IMR-90 (cell line): Measurements from ENCODE around the gene CBX5. TPM values are rescaled to one million over a fixed set of nuclear protein-coding genes. Genes with fewer than 3 reads are reported as not detected.

ENCODE experiments used
- ATAC-seq: fragments of 200-7000 bp; cut with Tn5 transposase; 2 replicates; pipeline ENCODE4 v1.9.1; 2020; ENCODE audit warnings: low read depth, mild to moderate bottlenecking, moderate library complexity
- BruUV-seq: library from RNA; stranded (reverse); fragments of 400-500 nt; replicated peaks from 2 replicates; lab custom pipeline; 2021; lab: Mats Ljungman, UMichigan
- CTCF ChIA-PET: fragments of 300-600 bp; formaldehyde crosslinking; extraction: SDS; loops from one replicate; lab custom pipeline; 2021; ENCODE audit warnings: antibody characterized with exemption; lab: Yijun Ruan, JAX
- POLR2A ChIA-PET: fragments of 300-600 bp; sonication (Branson Sonifier 250); formaldehyde crosslinking; loops from one replicate; lab custom pipeline; 2022; ENCODE audit warnings: antibody characterized with exemption; ENCODE audit not compliant: unreplicated experiment; lab: Charles Lee
- DNase-seq: peaks from one replicate; pipeline ENCODE4 v3.0.0; 2013
- H2AFZ ChIP-seq: replicated peaks from 2 replicates; pipeline ENCODE3; 2013; ENCODE audit warnings: low read length, mild to moderate bottlenecking; ENCODE audit not compliant: poor library complexity
- H2AK5ac ChIP-seq: 2 replicates; pipeline ENCODE4 v1.6.1; 2013; ENCODE audit warnings: low read depth, low read length, inconsistent platforms
- H2AK9ac ChIP-seq: replicated peaks from 2 replicates; pipeline ENCODE3; 2013; ENCODE audit warnings: mild to moderate bottlenecking, low read depth, low read length, moderate library complexity; ENCODE audit not compliant: poor library complexity
- H2BK120ac ChIP-seq: 2 replicates; pipeline ENCODE4 v1.6.1; 2013; ENCODE audit warnings: low read depth, low read length, inconsistent platforms
- H2BK15ac ChIP-seq: 3 replicates; pipeline ENCODE4 v1.6.1; 2013; ENCODE audit warnings: low read depth, low read length, inconsistent platforms
- H2BK20ac ChIP-seq: 2 replicates; pipeline ENCODE4 v1.6.1; 2013; ENCODE audit warnings: low read depth, mild to moderate bottlenecking, inconsistent platforms, low read length, moderate library complexity
- H2BK5ac ChIP-seq: 2 replicates; pipeline ENCODE4 v1.6.1; 2013; ENCODE audit warnings: mild to moderate bottlenecking, low read depth, low read length, inconsistent platforms; ENCODE audit not compliant: poor library complexity, severe bottlenecking
- H3K14ac ChIP-seq: replicated peaks from 2 replicates; pipeline ENCODE4 v1.6.1; 2013; ENCODE audit warnings: low read depth, low read length, inconsistent platforms
- H3K18ac ChIP-seq: 2 replicates; pipeline ENCODE4 v1.6.1; 2013; ENCODE audit warnings: low read depth, low read length, control low read depth
- H3K23ac ChIP-seq: 2 replicates; pipeline ENCODE4 v1.6.1; 2013; ENCODE audit warnings: low read depth, low read length, inconsistent platforms
- H3K27ac ChIP-seq: 2 replicates; pipeline ENCODE4 v1.5.1; 2013; ENCODE audit warnings: mild to moderate bottlenecking, control low read depth, low read length; ENCODE audit not compliant: insufficient read depth
- H3K27me3 ChIP-seq: 2 replicates; pipeline ENCODE4 v1.6.1; 2013; ENCODE audit warnings: low read length; ENCODE audit not compliant: control insufficient read depth, insufficient read depth
- H3K36me3 ChIP-seq: 2 replicates; pipeline ENCODE4 v1.6.1; 2013; ENCODE audit warnings: low read length, mixed read lengths; ENCODE audit not compliant: control insufficient read depth, insufficient read depth
- H3K4ac ChIP-seq: 2 replicates; pipeline ENCODE4 v1.6.1; 2013; ENCODE audit warnings: low read depth, low read length, inconsistent platforms
- H3K4me1 ChIP-seq: 2 replicates; pipeline ENCODE4 v1.6.1; 2013; ENCODE audit warnings: low read length, mixed read lengths; ENCODE audit not compliant: control insufficient read depth, insufficient read depth
- H3K4me2 ChIP-seq: 2 replicates; pipeline ENCODE4 v1.6.1; 2013; ENCODE audit warnings: low read depth, mild to moderate bottlenecking, control low read depth, low read length, moderate library complexity
- H3K4me3 ChIP-seq: 2 replicates; pipeline ENCODE4 v1.5.1; 2013; ENCODE audit warnings: low read depth, mild to moderate bottlenecking, control low read depth, low read length, moderate library complexity; ENCODE audit not compliant: insufficient read depth
- H3K56ac ChIP-seq: 2 replicates; pipeline ENCODE4 v1.6.1; 2013; ENCODE audit warnings: low read length, inconsistent platforms; ENCODE audit not compliant: insufficient read depth; ENCODE audit errors: extremely low read depth
- H3K79me1 ChIP-seq, 2 experiments: 2 replicates each; pipeline ENCODE4 v1.6.1; 2013; ENCODE audit warnings: low read length in 2 of 2, inconsistent platforms in 1 of 2, low read depth in 1 of 2
- H3K9ac ChIP-seq: 2 replicates; pipeline ENCODE4 v1.6.1; 2013; ENCODE audit warnings: low read depth, low read length, control low read depth
- H3K9me1 ChIP-seq: 2 replicates; pipeline ENCODE4 v1.6.1; 2013; ENCODE audit warnings: low read length, inconsistent platforms; ENCODE audit not compliant: insufficient read depth
- H3K9me3 ChIP-seq: 2 replicates; pipeline ENCODE4 v1.6.1; 2013; ENCODE audit warnings: low read length; ENCODE audit not compliant: control insufficient read depth, insufficient read depth
- H4K20me1 ChIP-seq: 2 replicates; pipeline ENCODE4 v1.6.1; 2013; ENCODE audit warnings: low read length, inconsistent platforms; ENCODE audit not compliant: insufficient read depth
- H4K5ac ChIP-seq: 2 replicates; pipeline ENCODE4 v1.6.1; 2013; ENCODE audit warnings: mild to moderate bottlenecking, low read depth, low read length, control low read depth
- H4K8ac ChIP-seq, 2 experiments: 2 replicates each; pipeline ENCODE4 v1.6.1; 2013; ENCODE audit warnings: low read depth in 2 of 2, low read length in 2 of 2, control low read depth in 1 of 2, inconsistent platforms in 1 of 2
- H4K91ac ChIP-seq: 2 replicates; pipeline ENCODE4 v1.6.1; 2013; ENCODE audit warnings: low read depth, low read length, inconsistent platforms; ENCODE audit not compliant: insufficient read depth
- BHLHE40 ChIP-seq: fragments of 150-350 bp; IDR thresholded peaks from 2 replicates; pipeline ENCODE4 v1.6.1; 2016; ENCODE audit warnings: mild to moderate bottlenecking, low read depth, low read length
- MAFK ChIP-seq: IDR thresholded peaks from 2 replicates; pipeline ENCODE4 v1.6.1; 2012; ENCODE audit warnings: low read depth, low read length, improper control_type of control experiment
- RAD21 ChIP-seq: IDR thresholded peaks from 2 replicates; pipeline ENCODE4 v1.6.1; 2012; ENCODE audit warnings: low read length, improper control_type of control experiment
- WGBS, 2 experiments: methylation state at CpG; one replicate each; pipeline versions ENCODE4 v1.1.5 to v1.1.7; 2013; ENCODE audit warnings: missing lambda C conversion rate in 2 of 2; ENCODE audit not compliant: insufficient read length in 1 of 2; ENCODE audit errors: extremely low coverage in 2 of 2; 5-methylcytosine and 5-hydroxymethylcytosine counted together
- dilution Hi-C: fragments of 300-500 bp; cut with HindIII; formaldehyde crosslinking; loops from one replicate; pipeline ENCODE4 v1.14.3; 2018; ENCODE audit warnings: low sequenced_read_pairs; ENCODE audit not compliant: unreplicated experiment
- in situ Hi-C: fragments of 300-500 bp; cut with MboI; formaldehyde crosslinking; loops from 3 replicates; pipeline ENCODE4 v1.14.3; 2019; ENCODE audit warnings: low sequenced_read_pairs, inconsistent platforms, mixed read lengths
- intact Hi-C: fragments of 100-400 bp; cut with micrococcal nuclease; formaldehyde crosslinking; loops from 2 replicates; pipeline ENCODE4 v1.10.0; 2022
- polyA plus RNA-seq, 3 experiments: library from polyadenylated mRNA; depleted of rRNA; stranded (reverse); fragments of >200 nt; gene quantifications; 2 replicates each; pipeline ENCODE4 v1.2.3, GENCODE V29; 2012; ENCODE audit warnings: low replicate concordance in 1 of 3
- total RNA-seq: library from RNA; depleted of rRNA; stranded (reverse); fragments of >200 nt; gene quantifications from 2 replicates; pipeline ENCODE4 v1.2.3, GENCODE V29; 2012

The CBX5 gene
- total and polyA plus RNA-seq, 2 of the 4 experiments (the other 2 are of a cell fraction) = 18.0 to 40.9 TPM

DNA sequence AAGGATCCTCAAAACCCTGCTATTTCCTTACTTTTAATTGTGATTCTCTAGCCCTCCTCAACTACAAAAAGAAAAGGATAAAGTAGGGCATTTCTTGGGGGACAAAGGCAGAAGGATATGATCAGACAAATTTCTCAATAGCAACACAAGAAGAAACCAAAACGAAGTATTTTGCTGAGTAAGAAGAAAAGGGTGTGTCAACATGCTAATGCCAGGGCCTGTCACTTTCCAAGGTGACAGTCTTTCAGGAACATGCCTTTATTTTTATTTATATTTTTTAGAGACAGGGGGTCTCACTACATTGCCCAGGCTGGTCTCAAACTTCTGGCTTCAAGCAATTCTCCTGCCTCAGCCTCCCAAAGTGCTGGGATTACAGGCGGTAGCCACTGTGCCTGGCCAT, 39.8 kb downstream of the CBX5 start:
- TF ChIP-seq MAFK (peak; percentile 72), BHLHE40 (no peak), RAD21 (no peak)
- no TSS peak for BruUV-seq
- Histone ChIP-seq H3K4me2 (no peak overlapping the region), H2BK120ac (no peak overlapping the region), H3K23ac (no peak overlapping the region), H4K5ac (no peak overlapping the region), H3K14ac (no peak overlapping the region), H3K9me3 (no peaks in the 10 kb centered on the region), H3K56ac (no peak overlapping the region), H4K8ac (no peak overlapping the region), H3K4ac (no peak overlapping the region), H3K9ac (no peak overlapping the region), H2AK9ac (no peak overlapping the region), H2BK20ac (no peak overlapping the region), H3K27me3 (no peaks in the 10 kb centered on the region), H2AFZ (no peak overlapping the region), H4K20me1 (no peaks in the 10 kb centered on the region), H3K9me1 (no peaks in the 10 kb centered on the region), H3K79me1 (peaks cover 24 to 38% of the 10 kb centered on the region in 2 experiments), H2AK5ac (no peak overlapping the region), H3K4me3 (no peak overlapping the region), H4K91ac (no peak overlapping the region), H3K4me1 (no peaks in the 10 kb centered on the region), H3K18ac (no peak overlapping the region), H3K36me3 (peaks cover 18% of the 10 kb centered on the region), H3K27ac (no peak overlapping the region), H2BK15ac (no peak overlapping the region), H2BK5ac (no peak overlapping the region)
- CTCF ChIA-PET = interaction anchor here (0.7 to 1.7 kb wide), 2 partner anchors 12 to 130 kb away, joined by 4 to 5 read pairs; no protein-coding TSS in a partner anchor
- POLR2A ChIA-PET = no interaction called here
- no peak for ATAC-seq
- no CpG with 5 or more reads among the region's 2 CpGs for WGBS, 2 experiments
- in situ Hi-C loops = no loop called here
- intact Hi-C loops = no loop called here
- dilution Hi-C loops = no loop called here
- no peak for DNase-seq
